H9 (cell line): ENCODE data around the gene SRSF10. TPM values are rescaled to one million over a fixed set of nuclear protein-coding genes. Genes with fewer than 3 reads are reported as not detected.

ENCODE experiments used
- DNase-seq: peaks from one replicate; pipeline ENCODE4 v3.0.0-alpha.2; 2017
- H2AFZ ChIP-seq: one replicate; pipeline ENCODE4 v1.6.1; 2013; ENCODE audit warnings: mild to moderate bottlenecking, low read length, control low read depth, moderate library complexity
- H2AK5ac ChIP-seq: 2 replicates; pipeline ENCODE4 v1.6.1; 2013; ENCODE audit warnings: low read length, control low read depth, mixed read lengths; ENCODE audit not compliant: insufficient read length
- H2BK120ac ChIP-seq: one replicate; pipeline ENCODE4 v1.6.1; 2013; ENCODE audit warnings: low read depth, mild to moderate bottlenecking, low read length, control low read depth, inconsistent platforms; ENCODE audit not compliant: poor library complexity, severe bottlenecking
- H2BK12ac ChIP-seq: 2 replicates; pipeline ENCODE4 v1.6.1; 2013; ENCODE audit warnings: low read length, control low read depth, mixed read lengths, low read depth; ENCODE audit not compliant: insufficient read length
- H2BK15ac ChIP-seq: 2 replicates; pipeline ENCODE4 v1.6.1; 2013; ENCODE audit warnings: low read depth, low read length, control low read depth
- H2BK20ac ChIP-seq: one replicate; pipeline ENCODE4 v1.6.1; 2013; ENCODE audit warnings: low read depth, mild to moderate bottlenecking, low read length, control low read depth, inconsistent platforms; ENCODE audit not compliant: poor library complexity, severe bottlenecking
- H2BK5ac ChIP-seq: 2 replicates; pipeline ENCODE4 v1.6.1; 2013; ENCODE audit warnings: low read length, control low read depth, mixed read lengths; ENCODE audit not compliant: insufficient read length
- H3K14ac ChIP-seq: 2 replicates; pipeline ENCODE4 v1.6.1; 2013; ENCODE audit warnings: low read length, control low read depth; ENCODE audit not compliant: insufficient read depth
- H3K18ac ChIP-seq: 2 replicates; pipeline ENCODE4 v1.6.1; 2013; ENCODE audit warnings: low read depth, mild to moderate bottlenecking, mixed read lengths, low read length, control low read depth; ENCODE audit not compliant: insufficient read length
- H3K23ac ChIP-seq: 2 replicates; pipeline ENCODE4 v1.6.1; 2013; ENCODE audit warnings: low read length, control low read depth, mixed read lengths, low read depth; ENCODE audit not compliant: insufficient read length
- H3K23me2 ChIP-seq: 2 replicates; pipeline ENCODE4 v1.6.1; 2013; ENCODE audit warnings: low read depth, mild to moderate bottlenecking, mixed read lengths, low read length, control low read depth; ENCODE audit not compliant: insufficient read length, poor library complexity, severe bottlenecking
- H3K27ac ChIP-seq: 2 replicates; pipeline ENCODE4 v1.5.1; 2013; ENCODE audit warnings: low read length, control low read depth, mixed read lengths, low read depth; ENCODE audit not compliant: insufficient read length
- H3K27me3 ChIP-seq: 2 replicates; pipeline ENCODE4 v1.6.1; 2013; ENCODE audit warnings: low read length, control low read depth, inconsistent platforms; ENCODE audit not compliant: insufficient read depth
- H3K4ac ChIP-seq: 2 replicates; pipeline ENCODE4 v1.6.1; 2013; ENCODE audit warnings: low read depth, mild to moderate bottlenecking, control low read depth, inconsistent platforms, low read length, moderate library complexity
- H3K4me1 ChIP-seq: 2 replicates; pipeline ENCODE4 v1.6.1; 2013; ENCODE audit warnings: low read length, control low read depth, inconsistent platforms; ENCODE audit not compliant: insufficient read depth
- H3K4me2 ChIP-seq: 2 replicates; pipeline ENCODE4 v1.6.1; 2013; ENCODE audit warnings: low read length, control low read depth, mixed read lengths; ENCODE audit not compliant: insufficient read length, insufficient read depth
- H3K56ac ChIP-seq: 2 replicates; pipeline ENCODE4 v1.6.1; 2013; ENCODE audit warnings: low read depth, mild to moderate bottlenecking, mixed read lengths, low read length, control low read depth; ENCODE audit not compliant: insufficient read length
- H3K79me1 ChIP-seq: 2 replicates; pipeline ENCODE4 v1.6.1; 2013; ENCODE audit warnings: low read depth, mild to moderate bottlenecking, moderate library complexity, low read length, control low read depth, inconsistent platforms; ENCODE audit not compliant: insufficient read depth, poor library complexity, severe bottlenecking
- H3K79me2 ChIP-seq: 2 replicates; pipeline ENCODE4 v1.6.1; 2013; ENCODE audit warnings: low read length, control low read depth, inconsistent platforms; ENCODE audit not compliant: insufficient read depth
- H3K9ac ChIP-seq: 2 replicates; pipeline ENCODE4 v1.6.1; 2013; ENCODE audit warnings: low read length, control low read depth, mixed read lengths; ENCODE audit not compliant: insufficient read length; ENCODE audit errors: extremely low read depth
- H3K9me3 ChIP-seq: one replicate; pipeline ENCODE4 v1.6.1; 2013; ENCODE audit warnings: low read depth, low read length, inconsistent platforms; ENCODE audit not compliant: control insufficient read depth
- H3T11ph ChIP-seq: one replicate; pipeline ENCODE4 v1.6.1; 2013; ENCODE audit warnings: mild to moderate bottlenecking, low read length, control low read depth, inconsistent platforms
- H4K20me1 ChIP-seq: one replicate; pipeline ENCODE4 v1.6.1; 2013; ENCODE audit not compliant: control insufficient read depth, insufficient read length, insufficient read depth
- H4K5ac ChIP-seq: 2 replicates; pipeline ENCODE4 v1.6.1; 2013; ENCODE audit warnings: low read depth, mild to moderate bottlenecking, mixed read lengths, low read length, control low read depth; ENCODE audit not compliant: insufficient read length
- H4K8ac ChIP-seq: replicated peaks from 2 replicates; pipeline ENCODE4 v1.6.1; 2013; ENCODE audit warnings: low read length, control low read depth, mixed read lengths, low read depth; ENCODE audit not compliant: insufficient read length
- H4K91ac ChIP-seq: 2 replicates; pipeline ENCODE4 v1.6.1; 2013; ENCODE audit warnings: low read depth, mild to moderate bottlenecking, moderate library complexity, mixed read lengths, low read length, control low read depth; ENCODE audit not compliant: insufficient read length
- H3K27ac Mint-ChIP-seq, 3 experiments: 2 replicates in 2 of 3; 3 replicates in 1 of 3; pipeline ENCODE4 v1.8.0; 2020 to 2021; ENCODE audit warnings: mixed read lengths in 3 of 3, mild to moderate bottlenecking in 1 of 3, moderate library complexity in 1 of 3
- H3K27me3 Mint-ChIP-seq: 2 replicates; pipeline ENCODE4 v1.8.0; 2021; ENCODE audit warnings: low read depth, mild to moderate bottlenecking, moderate library complexity, mixed read lengths
- H3K36me3 Mint-ChIP-seq, 3 experiments: 2 replicates in 2 of 3; 3 replicates in 1 of 3; pipeline ENCODE4 v1.8.0; 2020 to 2021; ENCODE audit warnings: low read depth in 3 of 3, mixed read lengths in 3 of 3; ENCODE audit not compliant: insufficient read depth in 1 of 3
- H3K4me1 Mint-ChIP-seq, 2 experiments: 2 replicates each; pipeline ENCODE4 v1.8.0; 2020; ENCODE audit warnings: mixed read lengths in 2 of 2
- H3K4me3 Mint-ChIP-seq, 2 experiments: 2 replicates in 1 of 2; 3 replicates in 1 of 2; pipeline ENCODE4 v1.8.0; 2020 to 2021; ENCODE audit warnings: mild to moderate bottlenecking in 2 of 2, mixed read lengths in 2 of 2, moderate library complexity in 1 of 2
- H3K9me3 Mint-ChIP-seq, 2 experiments: 2 replicates in 1 of 2; 3 replicates in 1 of 2; pipeline ENCODE4 v1.8.0; 2020; ENCODE audit warnings: mild to moderate bottlenecking in 2 of 2, mixed read lengths in 2 of 2, moderate library complexity in 1 of 2
- CTCF ChIP-seq: fragments of 200-600 bp; sonication (generic); conservative IDR thresholded peaks from 3 replicates; pipeline ENCODE4 v1.8.0; 2021; ENCODE audit warnings: antibody characterized with exemption, mild to moderate bottlenecking
- WGBS: extraction: QIAGEN DNeasy Blood & Tissue Kit; methylation state at CpG from one replicate; pipeline ENCODE4 v1.1.7; 2013; ENCODE audit warnings: missing lambda C conversion rate, low lambda C conversion rate, mixed read lengths; ENCODE audit not compliant: insufficient read length; ENCODE audit errors: extremely low coverage; 5-methylcytosine and 5-hydroxymethylcytosine counted together
- total RNA-seq: library from RNA; stranded (reverse); gene quantifications from 2 replicates; pipeline ENCODE4 v1.2.1, GENCODE V29; 2021

Gene SRSF10
- total RNA-seq, 1 experiment from 2014 or later = 238 TPM

DNA sequence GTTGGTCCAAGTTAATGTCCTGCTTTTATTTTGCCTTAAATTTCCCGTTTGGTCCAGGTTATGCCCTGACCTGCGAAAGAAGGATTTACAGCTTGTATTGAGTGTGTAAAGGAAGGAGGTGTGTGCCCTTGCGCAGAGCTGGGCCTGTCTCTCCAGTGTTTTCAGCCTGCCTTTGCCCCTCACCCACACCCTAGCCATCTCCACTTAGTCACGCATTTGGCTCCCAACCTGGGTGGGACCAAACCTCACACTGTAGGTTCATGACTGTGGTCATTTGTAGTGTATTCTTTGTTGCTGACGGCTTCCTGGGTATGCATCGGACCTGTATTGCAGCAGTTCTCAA lies 572 bp upstream of the SRSF10 start:
- Mint-ChIP-seq H3K9me3 (peaks cover 0 to 3% of the 10 kb centered on the region in 2 experiments; a peak in 1 of 5 replicates), H3K4me1 (peaks cover 32 to 50% of the 10 kb centered on the region in 2 experiments), H3K27me3 (peaks cover 1% of the 10 kb centered on the region; the same call in 1 of the 2 replicates), H3K4me3 (peak overlapping the region; percentile 92 to 94), H3K36me3 (peaks cover 17 to 41% (median 39%) of the 10 kb centered on the region in 3 experiments), H3K27ac (peak overlapping the region; percentile 99)
- WGBS = no CpG with 5 or more reads among the region's 6 CpGs
- peak overlapping the region; percentile 12 for H2BK120ac ChIP-seq
- H2BK15ac ChIP-seq = no peak overlapping the region
- no peak overlapping the region for H2AFZ ChIP-seq
- peak overlapping the region; percentile 5 for H4K91ac ChIP-seq
- DNase-seq = peak; percentile 44
- H4K8ac ChIP-seq = peak overlapping the region; percentile 79
- TF ChIP-seq CTCF = no peak
- H3K4me2 ChIP-seq = peak overlapping the region; percentile 14
- peak overlapping the region; percentile 91 for H2AK5ac ChIP-seq
- peak overlapping the region; percentile 31 for H3K56ac ChIP-seq
- H4K5ac ChIP-seq = peak overlapping the region; percentile 98
- H3K79me2 ChIP-seq = peaks cover 40% of the 10 kb centered on the region
- H3K4me1 ChIP-seq = peaks cover 2% of the 10 kb centered on the region; the same call in 1 of the 2 replicates
- H3K79me1 ChIP-seq = no peaks in the 10 kb centered on the region
- no peaks in the 10 kb centered on the region for H3K9me3 ChIP-seq
- H3K23ac ChIP-seq = no peak overlapping the region
- H3K18ac ChIP-seq = peak overlapping the region; percentile 92
- H3K4ac ChIP-seq = peak overlapping the region; percentile 7; the same call in 1 of the 2 replicates
- H3K27me3 ChIP-seq = no peaks in the 10 kb centered on the region
- H2BK20ac ChIP-seq = no peak overlapping the region
- H3K27ac ChIP-seq = peak overlapping the region; percentile 98
- H3K9ac ChIP-seq = peak overlapping the region; percentile 87
- no peaks in the 10 kb centered on the region for H3K23me2 ChIP-seq
- no peaks in the 10 kb centered on the region for H4K20me1 ChIP-seq
- peak overlapping the region; percentile 75 for H2BK5ac ChIP-seq
- peak overlapping the region; percentile 8 for H3T11ph ChIP-seq
- peak overlapping the region; percentile 96 for H3K14ac ChIP-seq
- H2BK12ac ChIP-seq = peak overlapping the region; percentile 9
